Measurements from ENCODE around the gene GPAM.

GRCh38 chr10:112208997-112209396 lies 25.4 kb upstream of the GPAM start:
- TF ChIP-seq EZH2phosphoT487 (IDR thresholded peaks at IDR 0.05; ENCODE audit: insufficient read depth, low read depth) = no peak
- TF ChIP-seq EZH2 (IDR thresholded peaks at IDR 0.05; ENCODE audit: insufficient read depth, poor library complexity, severe bottlenecking) = no peak

All from GM23248 (cell line).